DMS 273 (cell line): ENCODE results near the gene FLII.
A peak's percentile ranks its signal among the peaks of the same experiment; 100 is the strongest.

ENCODE experiments used
- DNase-seq: peaks from one replicate; lab custom pipeline; 2025; ENCODE audit not compliant: unreplicated experiment; lab: John Stamatoyannopoulos, UW

FLII gene

GRCh38 chr17:18260332-18261145 is 2.0 kb upstream of the FLII start, which contains the start of gene MIEF2:
MIEF2 (plus strand) TSS chr17:18260662; CDS start chr17:18262721, 2,059 bp downstream.
- peak; percentile 94 for DNase-seq

- DNase-seq: no peak
These were observed 1.2 kb upstream of the FLII start for GRCh38 chr17:18259621-18260331.

- peak; percentile 48 for DNase-seq
These were observed 569 bp downstream of the FLII start for GRCh38 chr17:18257982-18258355.

- DNase-seq: no peak
These were observed 1.1 kb downstream of the FLII start for GRCh38 chr17:18257268-18257981.

- DNase-seq: no peak
These were observed 1.8 kb downstream of the FLII start for GRCh38 chr17:18256776-18257175.

- DNase-seq: no peak
These were observed 2.2 kb downstream of the FLII start for GRCh38 chr17:18256351-18256750.

- DNase-seq: no peak
These were observed 3.5 kb downstream of the FLII start for GRCh38 chr17:18254888-18255649.

GRCh38 chr17:18253947-18254821 is 4.4 kb downstream of the FLII start:
- DNase-seq: no peak

- DNase-seq: no peak
These were observed 5.2 kb downstream of the FLII start for GRCh38 chr17:18253187-18253884.

- no peak for DNase-seq
These were observed 6.4 kb downstream of the FLII start for GRCh38 chr17:18252160-18252559.

GRCh38 chr17:18251204-18251603 is 7.3 kb downstream of the FLII start:
- no peak for DNase-seq

GRCh38 chr17:18250708-18251107 is 7.8 kb downstream of the FLII start:
- DNase-seq: no peak

- peak; percentile 17 for DNase-seq
These were observed 8.3 kb downstream of the FLII start for GRCh38 chr17:18250259-18250658.

GRCh38 chr17:18248811-18249210 is 9.7 kb downstream of the FLII start:
- no peak for DNase-seq

GRCh38 chr17:18248300-18248731 is 10.2 kb downstream of the FLII start:
- peak; percentile 81 for DNase-seq

GRCh38 chr17:18247613-18248001 is 10.9 kb downstream of the FLII start:
- no peak for DNase-seq

- DNase-seq: peak; percentile 29
These were observed 11.5 kb downstream of the FLII start for GRCh38 chr17:18246880-18247612.

- no peak for DNase-seq
These were observed 12.3 kb downstream of the FLII start for GRCh38 chr17:18246109-18246725.
